HG03432 (cell line): ENCODE results near the gene ZNF829.

Experiments
- ATAC-seq: cut with Tn5 transposase; IDR thresholded peaks from one replicate; pipeline ENCODE4 v1.9.1; 2021; ENCODE audit warnings: mild to moderate bottlenecking, moderate library complexity; ENCODE audit not compliant: unreplicated experiment

The ZNF829 gene

GRCh38 chr19:36915992-36916830, at the start of gene ZNF829, which contains the start of gene ZNF568:
Gene ZNF829 (minus strand): TSS chr19:36916291. CDS start chr19:36915167, 1,124 bp downstream.
Gene ZNF568 (plus strand): TSS chr19:36916332. CDS start chr19:36922771, 6,439 bp downstream.
- peak; percentile 91 for ATAC-seq

GRCh38 chr19:36963280-36963679, 47.2 kb upstream of the ZNF829 start:
- no peak for ATAC-seq

DNA sequence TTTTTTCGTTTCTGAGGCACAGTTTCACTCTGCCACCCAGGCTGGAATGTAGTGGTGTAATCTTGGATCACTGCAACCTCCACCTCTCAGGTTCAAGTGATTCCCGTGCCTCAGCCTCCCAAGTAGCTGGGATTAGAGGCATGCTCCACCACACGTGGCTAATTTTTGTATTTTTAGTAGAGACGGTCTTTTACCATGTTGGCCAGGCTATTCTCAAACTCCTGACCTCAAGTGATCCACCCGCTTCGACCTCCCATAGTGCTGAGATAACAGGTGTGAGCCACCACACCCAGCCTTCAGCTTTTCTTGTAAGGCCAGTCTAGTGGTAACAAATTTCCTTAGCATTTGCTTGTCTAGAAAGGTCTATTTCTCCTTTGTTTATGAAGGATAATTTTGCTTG, 46.3 kb upstream of the ZNF829 start:
- ATAC-seq, result no peak

GRCh38 chr19:36950335-36951119, 34.4 kb upstream of the ZNF829 start:
- no peak for ATAC-seq

GRCh38 chr19:36939153-36939552, 23.1 kb upstream of the ZNF829 start:
- ATAC-seq, result no peak

DNA sequence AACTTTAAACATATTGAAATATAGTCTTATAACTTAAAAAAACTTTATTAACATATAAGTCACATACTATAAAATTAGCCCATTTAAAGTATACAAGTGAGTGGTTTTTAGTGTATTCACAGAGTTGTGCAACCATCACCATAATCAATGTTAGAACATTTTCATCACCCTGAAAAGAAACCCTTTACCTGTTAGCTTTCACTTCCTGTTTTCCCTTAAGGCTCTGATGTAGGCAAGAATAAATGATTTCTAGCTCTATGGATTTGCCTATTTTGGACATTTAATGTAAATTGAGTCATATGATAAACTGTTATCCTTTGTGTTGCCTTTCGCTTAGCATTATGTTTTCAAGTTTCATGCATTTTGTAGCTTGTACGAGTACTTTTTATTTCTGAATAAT, 15.6 kb upstream of the ZNF829 start:
- no peak for ATAC-seq

- no peak for ATAC-seq
Measured at GRCh38 chr19:36918090-36918489, 2.0 kb upstream of the ZNF829 start.

DNA sequence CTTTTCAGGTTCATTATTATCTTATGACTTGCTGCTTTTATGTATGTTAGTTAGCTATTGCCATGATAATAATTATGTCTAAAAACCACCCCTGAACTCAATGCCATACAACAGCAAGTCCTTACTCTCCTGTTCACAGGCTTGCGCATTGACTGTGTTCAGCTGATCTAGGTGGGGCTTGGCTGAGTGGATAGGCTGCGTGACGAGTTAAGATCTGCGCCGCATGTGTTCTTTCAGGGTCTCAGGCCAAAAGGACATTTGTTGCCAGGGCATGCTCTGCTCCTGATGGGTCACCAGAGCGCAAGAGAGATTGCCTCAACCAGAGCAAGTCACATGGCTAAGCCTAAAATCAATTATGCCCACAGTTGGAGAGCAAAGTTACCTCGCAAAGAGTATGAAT, 900 bp upstream of the ZNF829 start:
- ATAC-seq, result no peak

- ATAC-seq, result no peak
Measured at GRCh38 chr19:36898422-36898821, 17.7 kb downstream of the ZNF829 start.

DNA sequence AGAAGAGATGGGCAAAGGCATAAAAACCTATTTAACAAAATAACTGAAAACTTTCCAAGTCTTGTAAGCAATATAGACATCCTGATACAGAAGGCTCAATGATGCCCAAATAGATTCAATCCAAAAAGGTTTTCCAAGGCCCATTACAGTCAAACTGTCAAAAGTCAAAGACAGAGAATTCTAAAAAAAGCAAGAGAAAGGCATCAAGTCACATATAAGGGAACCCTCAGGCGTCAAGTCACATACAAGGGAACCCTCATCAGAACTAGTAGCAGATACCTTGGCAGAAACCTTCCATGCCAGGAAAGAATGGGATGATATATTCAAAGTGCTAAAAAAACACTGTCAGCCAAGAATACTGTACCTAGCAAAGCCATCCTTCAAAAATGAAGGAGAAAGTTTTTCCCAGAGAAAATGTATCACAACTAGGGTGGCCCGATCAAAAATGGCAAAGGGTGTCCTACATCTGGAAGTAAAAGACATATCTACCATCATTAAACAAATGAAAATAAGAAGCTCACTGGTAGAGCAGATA, 21.2 kb downstream of the ZNF829 start:
- no peak for ATAC-seq

GRCh38 chr19:36891768-36892357, 24.2 kb downstream of the ZNF829 start:
- no peak for ATAC-seq

DNA sequence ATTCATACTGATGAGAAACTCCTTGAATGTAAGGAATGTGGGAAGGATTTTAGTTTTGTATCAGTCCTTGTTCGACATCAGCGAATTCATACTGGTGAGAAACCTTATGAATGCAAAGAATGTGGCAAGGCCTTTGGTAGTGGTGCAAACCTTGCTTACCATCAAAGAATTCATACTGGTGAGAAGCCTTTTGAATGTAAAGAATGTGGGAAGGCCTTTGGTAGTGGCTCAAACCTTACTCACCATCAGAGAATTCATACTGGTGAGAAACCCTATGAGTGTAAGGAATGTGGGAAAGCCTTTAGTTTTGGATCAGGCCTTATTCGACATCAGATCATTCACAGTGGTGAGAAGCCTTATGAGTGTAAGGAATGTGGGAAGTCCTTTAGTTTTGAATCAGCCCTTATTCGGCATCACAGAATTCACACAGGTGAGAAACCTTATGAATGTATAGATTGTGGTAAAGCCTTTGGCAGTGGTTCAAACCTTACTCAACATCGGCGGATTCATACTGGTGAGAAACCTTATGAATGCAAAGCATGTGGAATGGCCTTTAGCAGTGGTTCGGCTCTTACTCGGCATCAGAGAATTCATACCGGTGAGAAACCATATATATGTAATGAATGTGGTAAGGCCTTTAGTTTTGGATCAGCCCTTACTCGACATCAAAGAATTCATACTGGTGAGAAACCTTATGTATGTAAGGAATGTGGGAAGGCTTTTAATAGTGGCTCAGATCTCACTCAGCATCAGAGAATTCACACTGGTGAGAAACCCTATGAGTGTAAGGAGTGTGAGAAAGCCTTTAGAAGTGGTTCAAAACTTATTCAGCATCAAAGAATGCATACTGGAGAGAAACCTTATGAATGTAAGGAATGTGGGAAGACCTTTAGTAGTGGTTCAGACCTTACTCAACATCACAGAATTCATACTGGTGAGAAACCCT, 38.8 kb downstream of the ZNF829 start:
- ATAC-seq, result no peak

DNA sequence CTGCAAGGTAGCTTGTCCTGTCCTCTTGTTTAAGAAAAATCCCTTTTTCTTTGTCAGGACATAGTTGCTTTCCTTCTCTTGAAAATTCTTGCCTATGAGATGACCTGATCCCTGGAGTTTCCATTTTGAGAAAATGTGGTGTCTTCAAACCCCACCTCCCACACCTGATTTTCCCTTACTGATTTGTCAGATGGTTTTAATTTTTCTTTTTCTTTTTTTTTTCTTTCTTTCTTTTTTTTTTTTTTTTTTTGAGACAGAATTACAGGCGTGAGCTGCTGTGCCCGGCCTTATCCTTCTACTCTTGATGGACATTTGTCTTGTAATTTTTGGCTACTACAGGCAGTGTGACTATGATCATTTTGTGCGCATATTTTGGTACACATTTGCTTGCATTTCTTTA, 64.2 kb downstream of the ZNF829 start:
- no peak for ATAC-seq

GRCh38 chr19:36850559-36851442, 65.3 kb downstream of the ZNF829 start, which contains the start of gene ZNF345:
Gene ZNF345 (plus strand): TSS chr19:36850876. CDS start chr19:36876831, 25,955 bp downstream.
- ATAC-seq, result peak; percentile 82

GRCh38 chr19:36849701-36850558, 66.2 kb downstream of the ZNF829 start:
- ATAC-seq, result peak; percentile 79

DNA sequence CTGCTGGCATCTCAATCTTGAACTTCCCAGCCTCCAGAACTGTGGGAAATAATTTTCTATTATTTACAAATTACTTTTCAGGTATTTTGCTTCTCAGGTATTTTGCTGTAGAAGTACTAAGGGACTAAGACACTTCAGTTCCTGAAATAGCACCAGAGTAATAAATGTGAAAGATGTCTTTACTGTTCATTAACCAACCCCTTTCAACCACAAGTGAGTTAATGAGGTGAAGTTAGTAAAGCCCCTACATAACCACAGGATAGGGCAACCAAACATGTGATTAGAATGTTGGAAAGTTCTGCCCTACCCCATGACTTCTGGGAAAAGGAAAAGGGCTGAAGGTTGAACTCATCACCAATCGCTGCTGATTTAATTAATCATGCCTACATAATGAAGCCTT, 68.1 kb downstream of the ZNF829 start:
- no peak for ATAC-seq

- ATAC-seq, result no peak
Measured at GRCh38 chr19:36838784-36839324, 77.2 kb downstream of the ZNF829 start.
